H9 (cell line): ENCODE data around the gene ATF6. TPM values are rescaled to one million over a fixed set of nuclear protein-coding genes. Genes with fewer than 3 reads are reported as not detected.

Experiments
- DNase-seq: peaks from one replicate; pipeline ENCODE4 v3.0.0-alpha.2; 2017
- H2AFZ ChIP-seq: one replicate; pipeline ENCODE4 v1.6.1; 2013; ENCODE audit warnings: mild to moderate bottlenecking, low read length, control low read depth, moderate library complexity
- H2AK5ac ChIP-seq: 2 replicates; pipeline ENCODE4 v1.6.1; 2013; ENCODE audit warnings: low read length, control low read depth, mixed read lengths; ENCODE audit not compliant: insufficient read length
- H2BK120ac ChIP-seq: one replicate; pipeline ENCODE4 v1.6.1; 2013; ENCODE audit warnings: low read depth, mild to moderate bottlenecking, low read length, control low read depth, inconsistent platforms; ENCODE audit not compliant: poor library complexity, severe bottlenecking
- H2BK12ac ChIP-seq: 2 replicates; pipeline ENCODE4 v1.6.1; 2013; ENCODE audit warnings: low read length, control low read depth, mixed read lengths, low read depth; ENCODE audit not compliant: insufficient read length
- H2BK15ac ChIP-seq: 2 replicates; pipeline ENCODE4 v1.6.1; 2013; ENCODE audit warnings: low read depth, low read length, control low read depth
- H2BK20ac ChIP-seq: one replicate; pipeline ENCODE4 v1.6.1; 2013; ENCODE audit warnings: low read depth, mild to moderate bottlenecking, low read length, control low read depth, inconsistent platforms; ENCODE audit not compliant: poor library complexity, severe bottlenecking
- H2BK5ac ChIP-seq: 2 replicates; pipeline ENCODE4 v1.6.1; 2013; ENCODE audit warnings: low read length, control low read depth, mixed read lengths; ENCODE audit not compliant: insufficient read length
- H3K14ac ChIP-seq: 2 replicates; pipeline ENCODE4 v1.6.1; 2013; ENCODE audit warnings: low read length, control low read depth; ENCODE audit not compliant: insufficient read depth
- H3K18ac ChIP-seq: 2 replicates; pipeline ENCODE4 v1.6.1; 2013; ENCODE audit warnings: low read depth, mild to moderate bottlenecking, mixed read lengths, low read length, control low read depth; ENCODE audit not compliant: insufficient read length
- H3K23ac ChIP-seq: 2 replicates; pipeline ENCODE4 v1.6.1; 2013; ENCODE audit warnings: low read length, control low read depth, mixed read lengths, low read depth; ENCODE audit not compliant: insufficient read length
- H3K23me2 ChIP-seq: 2 replicates; pipeline ENCODE4 v1.6.1; 2013; ENCODE audit warnings: low read depth, mild to moderate bottlenecking, mixed read lengths, low read length, control low read depth; ENCODE audit not compliant: insufficient read length, poor library complexity, severe bottlenecking
- H3K27ac ChIP-seq: 2 replicates; pipeline ENCODE4 v1.5.1; 2013; ENCODE audit warnings: low read length, control low read depth, mixed read lengths, low read depth; ENCODE audit not compliant: insufficient read length
- H3K27me3 ChIP-seq: 2 replicates; pipeline ENCODE4 v1.6.1; 2013; ENCODE audit warnings: low read length, control low read depth, inconsistent platforms; ENCODE audit not compliant: insufficient read depth
- H3K4ac ChIP-seq: 2 replicates; pipeline ENCODE4 v1.6.1; 2013; ENCODE audit warnings: low read depth, mild to moderate bottlenecking, control low read depth, inconsistent platforms, low read length, moderate library complexity
- H3K4me1 ChIP-seq: 2 replicates; pipeline ENCODE4 v1.6.1; 2013; ENCODE audit warnings: low read length, control low read depth, inconsistent platforms; ENCODE audit not compliant: insufficient read depth
- H3K4me2 ChIP-seq: 2 replicates; pipeline ENCODE4 v1.6.1; 2013; ENCODE audit warnings: low read length, control low read depth, mixed read lengths; ENCODE audit not compliant: insufficient read length, insufficient read depth
- H3K56ac ChIP-seq: 2 replicates; pipeline ENCODE4 v1.6.1; 2013; ENCODE audit warnings: low read depth, mild to moderate bottlenecking, mixed read lengths, low read length, control low read depth; ENCODE audit not compliant: insufficient read length
- H3K79me1 ChIP-seq: 2 replicates; pipeline ENCODE4 v1.6.1; 2013; ENCODE audit warnings: low read depth, mild to moderate bottlenecking, moderate library complexity, low read length, control low read depth, inconsistent platforms; ENCODE audit not compliant: insufficient read depth, poor library complexity, severe bottlenecking
- H3K79me2 ChIP-seq: 2 replicates; pipeline ENCODE4 v1.6.1; 2013; ENCODE audit warnings: low read length, control low read depth, inconsistent platforms; ENCODE audit not compliant: insufficient read depth
- H3K9ac ChIP-seq: 2 replicates; pipeline ENCODE4 v1.6.1; 2013; ENCODE audit warnings: low read length, control low read depth, mixed read lengths; ENCODE audit not compliant: insufficient read length; ENCODE audit errors: extremely low read depth
- H3K9me3 ChIP-seq: one replicate; pipeline ENCODE4 v1.6.1; 2013; ENCODE audit warnings: low read depth, low read length, inconsistent platforms; ENCODE audit not compliant: control insufficient read depth
- H3T11ph ChIP-seq: one replicate; pipeline ENCODE4 v1.6.1; 2013; ENCODE audit warnings: mild to moderate bottlenecking, low read length, control low read depth, inconsistent platforms
- H4K20me1 ChIP-seq: one replicate; pipeline ENCODE4 v1.6.1; 2013; ENCODE audit not compliant: control insufficient read depth, insufficient read length, insufficient read depth
- H4K5ac ChIP-seq: 2 replicates; pipeline ENCODE4 v1.6.1; 2013; ENCODE audit warnings: low read depth, mild to moderate bottlenecking, mixed read lengths, low read length, control low read depth; ENCODE audit not compliant: insufficient read length
- H4K8ac ChIP-seq: replicated peaks from 2 replicates; pipeline ENCODE4 v1.6.1; 2013; ENCODE audit warnings: low read length, control low read depth, mixed read lengths, low read depth; ENCODE audit not compliant: insufficient read length
- H4K91ac ChIP-seq: 2 replicates; pipeline ENCODE4 v1.6.1; 2013; ENCODE audit warnings: low read depth, mild to moderate bottlenecking, moderate library complexity, mixed read lengths, low read length, control low read depth; ENCODE audit not compliant: insufficient read length
- H3K27ac Mint-ChIP-seq, 3 experiments: 2 replicates in 2 of 3; 3 replicates in 1 of 3; pipeline ENCODE4 v1.8.0; 2020 to 2021; ENCODE audit warnings: mixed read lengths in 3 of 3, mild to moderate bottlenecking in 1 of 3, moderate library complexity in 1 of 3
- H3K27me3 Mint-ChIP-seq: 2 replicates; pipeline ENCODE4 v1.8.0; 2021; ENCODE audit warnings: low read depth, mild to moderate bottlenecking, moderate library complexity, mixed read lengths
- H3K36me3 Mint-ChIP-seq, 3 experiments: 2 replicates in 2 of 3; 3 replicates in 1 of 3; pipeline ENCODE4 v1.8.0; 2020 to 2021; ENCODE audit warnings: low read depth in 3 of 3, mixed read lengths in 3 of 3; ENCODE audit not compliant: insufficient read depth in 1 of 3
- H3K4me1 Mint-ChIP-seq, 2 experiments: 2 replicates each; pipeline ENCODE4 v1.8.0; 2020; ENCODE audit warnings: mixed read lengths in 2 of 2
- H3K4me3 Mint-ChIP-seq, 2 experiments: 2 replicates in 1 of 2; 3 replicates in 1 of 2; pipeline ENCODE4 v1.8.0; 2020 to 2021; ENCODE audit warnings: mild to moderate bottlenecking in 2 of 2, mixed read lengths in 2 of 2, moderate library complexity in 1 of 2
- H3K9me3 Mint-ChIP-seq, 2 experiments: 2 replicates in 1 of 2; 3 replicates in 1 of 2; pipeline ENCODE4 v1.8.0; 2020; ENCODE audit warnings: mild to moderate bottlenecking in 2 of 2, mixed read lengths in 2 of 2, moderate library complexity in 1 of 2
- total RNA-seq: library from RNA; stranded (reverse); gene quantifications from 2 replicates; pipeline ENCODE4 v1.2.1, GENCODE V29; 2021
- TF ChIP-seq, protein P1 (sequence below): fragments of 200-600 bp; sonication (generic); conservative IDR thresholded peaks from 3 replicates; pipeline ENCODE4 v1.8.0; 2021; ENCODE audit warnings: antibody characterized with exemption, mild to moderate bottlenecking

ATF6 gene
- total RNA-seq, 1 experiment from 2014 or later: 11.2 TPM

- H3K27me3 ChIP-seq: no peaks in the 10 kb centered on the region
- no peak overlapping the region for H4K91ac ChIP-seq
- H2AFZ ChIP-seq: no peak overlapping the region
- H3K18ac ChIP-seq: no peak overlapping the region
- H3K23me2 ChIP-seq: no peaks in the 10 kb centered on the region
- DNase-seq: no peak
- Mint-ChIP-seq H3K4me1 (peaks cover 2 to 4% of the 10 kb centered on the region in 2 experiments; a peak in 3 of 4 replicates), H3K9me3 (no peaks in the 10 kb centered on the region), H3K36me3 (no peaks in the 10 kb centered on the region), H3K27me3 (no peaks in the 10 kb centered on the region), H3K4me3 (no peak overlapping the region), H3K27ac (no peak overlapping the region)
- H3K4me2 ChIP-seq: no peak overlapping the region
- H2AK5ac ChIP-seq: no peak overlapping the region
- no peak overlapping the region for H2BK120ac ChIP-seq
- TF ChIP-seq, protein P1, sequence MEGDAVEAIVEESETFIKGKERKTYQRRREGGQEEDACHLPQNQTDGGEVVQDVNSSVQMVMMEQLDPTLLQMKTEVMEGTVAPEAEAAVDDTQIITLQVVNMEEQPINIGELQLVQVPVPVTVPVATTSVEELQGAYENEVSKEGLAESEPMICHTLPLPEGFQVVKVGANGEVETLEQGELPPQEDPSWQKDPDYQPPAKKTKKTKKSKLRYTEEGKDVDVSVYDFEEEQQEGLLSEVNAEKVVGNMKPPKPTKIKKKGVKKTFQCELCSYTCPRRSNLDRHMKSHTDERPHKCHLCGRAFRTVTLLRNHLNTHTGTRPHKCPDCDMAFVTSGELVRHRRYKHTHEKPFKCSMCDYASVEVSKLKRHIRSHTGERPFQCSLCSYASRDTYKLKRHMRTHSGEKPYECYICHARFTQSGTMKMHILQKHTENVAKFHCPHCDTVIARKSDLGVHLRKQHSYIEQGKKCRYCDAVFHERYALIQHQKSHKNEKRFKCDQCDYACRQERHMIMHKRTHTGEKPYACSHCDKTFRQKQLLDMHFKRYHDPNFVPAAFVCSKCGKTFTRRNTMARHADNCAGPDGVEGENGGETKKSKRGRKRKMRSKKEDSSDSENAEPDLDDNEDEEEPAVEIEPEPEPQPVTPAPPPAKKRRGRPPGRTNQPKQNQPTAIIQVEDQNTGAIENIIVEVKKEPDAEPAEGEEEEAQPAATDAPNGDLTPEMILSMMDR: no peak
- H3K4me1 ChIP-seq: no peaks in the 10 kb centered on the region
- no peak overlapping the region for H2BK5ac ChIP-seq
- H3K9me3 ChIP-seq: no peaks in the 10 kb centered on the region
- H4K5ac ChIP-seq: no peak overlapping the region
- H2BK12ac ChIP-seq: no peak overlapping the region
- no peak overlapping the region for H3K23ac ChIP-seq
- H3K79me2 ChIP-seq: no peaks in the 10 kb centered on the region
- no peaks in the 10 kb centered on the region for H3K79me1 ChIP-seq
- H2BK15ac ChIP-seq: no peak overlapping the region
- no peak overlapping the region for H3K27ac ChIP-seq
- H3K56ac ChIP-seq: no peak overlapping the region
- H3T11ph ChIP-seq: no peak overlapping the region
- no peak overlapping the region for H4K8ac ChIP-seq
- no peak overlapping the region for H2BK20ac ChIP-seq
- no peak overlapping the region for H3K9ac ChIP-seq
- H3K4ac ChIP-seq: no peak overlapping the region
- no peak overlapping the region for H3K14ac ChIP-seq
- no peaks in the 10 kb centered on the region for H4K20me1 ChIP-seq
Observed at GRCh38 chr1:161913482-161914140, 147.5 kb downstream of the ATF6 start.
